ENCODE results near the gene UPK3A.

GRCh38 chr22:45310977-45311531 lies 26.3 kb downstream of the UPK3A start:
- TF ChIP-seq CTCF (IDR thresholded peaks at IDR 0.05) (no peak), POLR2A (IDR thresholded peaks at IDR 0.05; ENCODE audit: low read depth) (no peak), POLR2AphosphoS5 (IDR thresholded peaks at IDR 0.05) (no peak)
